NCI-H82 treated with DMSO at 0.1 percent for 48 hours (cell line): Measurements from ENCODE around the gene FAM228B.
"Not testable (repeated sequence)": the region's sequence is repeated elsewhere in the genome, so short reads cannot be mapped to it uniquely, and the experiment has no call there.

Experiments used
- DNase-seq: peaks from one replicate; lab custom pipeline; 2025; ENCODE audit not compliant: unreplicated experiment; lab: John Stamatoyannopoulos, UW

The FAM228B gene

GRCh38 chr2:24101992-24102391, 21.3 kb upstream of the FAM228B start:
- DNase-seq: no peak

DNA sequence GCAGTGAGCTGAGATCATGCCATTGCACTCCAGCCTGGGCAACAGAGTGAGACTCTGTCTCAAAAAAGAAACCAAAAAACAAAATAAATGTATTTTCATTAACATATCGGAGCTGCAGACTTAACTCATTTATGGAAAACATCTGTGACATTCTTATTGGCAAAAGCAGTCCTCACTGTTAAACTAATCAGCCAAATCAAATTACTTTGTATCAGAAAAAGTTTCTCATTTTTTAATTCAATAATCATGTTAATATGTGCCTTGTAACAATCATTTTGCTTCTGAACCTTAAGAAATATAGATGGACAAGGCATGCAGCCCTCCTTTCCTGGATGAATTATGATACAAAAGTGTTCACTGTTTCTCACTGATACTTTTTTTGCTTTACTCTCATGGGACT, 20.6 kb upstream of the FAM228B start:
- no peak for DNase-seq

- no peak for DNase-seq
Measured at GRCh38 chr2:24104110-24104650, 19.1 kb upstream of the FAM228B start.

GRCh38 chr2:24104906-24105305, 18.4 kb upstream of the FAM228B start:
- no peak for DNase-seq

- no peak for DNase-seq
Measured at GRCh38 chr2:24105816-24106215, 17.5 kb upstream of the FAM228B start.

GRCh38 chr2:24106786-24107185, 16.5 kb upstream of the FAM228B start:
- DNase-seq: no peak

- no peak for DNase-seq
Measured at GRCh38 chr2:24107336-24107735, 15.9 kb upstream of the FAM228B start.

DNA sequence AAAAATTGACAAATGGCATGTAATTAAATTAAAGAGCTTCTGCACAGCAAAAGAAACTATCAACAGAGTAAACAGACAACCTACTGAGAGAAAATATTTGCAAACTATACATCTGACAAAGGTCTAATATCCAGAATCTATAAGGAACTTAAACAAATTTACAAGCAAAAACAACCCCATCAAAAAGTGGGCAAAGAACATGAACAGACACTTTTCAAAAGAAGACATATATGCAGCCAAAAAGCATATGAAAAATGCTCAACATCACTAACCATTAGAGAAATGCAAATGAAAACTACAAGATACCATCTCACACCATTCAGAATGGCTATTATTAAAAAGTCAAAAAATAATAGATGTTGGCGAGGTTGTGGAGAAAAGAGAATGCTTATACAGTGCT, 13.8 kb upstream of the FAM228B start:
- not testable (repeated sequence) for DNase-seq

GRCh38 chr2:24110660-24111303, 12.5 kb upstream of the FAM228B start:
- no peak for DNase-seq

DNA sequence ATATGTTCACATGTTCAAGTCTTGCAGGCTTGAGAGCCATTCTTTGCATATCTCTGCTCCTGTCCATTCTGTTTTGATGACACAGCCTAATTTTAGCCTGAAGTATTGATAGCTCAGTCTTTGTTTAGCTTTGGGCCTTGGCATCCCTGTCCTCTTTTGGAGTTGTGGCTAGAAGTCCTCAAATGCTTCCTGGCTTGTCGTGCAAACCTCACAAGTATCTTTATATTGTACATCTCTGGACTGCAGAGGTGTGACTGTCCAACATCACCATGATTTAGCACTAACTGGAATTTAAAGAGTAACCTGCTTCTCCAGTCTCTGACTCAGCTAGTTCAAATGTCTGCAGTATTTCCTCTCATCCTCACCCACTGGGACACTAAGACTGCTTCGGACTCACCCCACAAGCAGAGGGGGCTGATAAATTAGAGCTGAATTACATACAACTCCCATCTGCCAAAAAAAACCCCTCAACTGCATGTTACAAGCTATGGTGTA, 11.8 kb upstream of the FAM228B start:
- DNase-seq: no peak

GRCh38 chr2:24115057-24115456, 8.2 kb upstream of the FAM228B start:
- no peak for DNase-seq

GRCh38 chr2:24117902-24118301, 5.4 kb upstream of the FAM228B start:
- peak; percentile 54 for DNase-seq

DNA sequence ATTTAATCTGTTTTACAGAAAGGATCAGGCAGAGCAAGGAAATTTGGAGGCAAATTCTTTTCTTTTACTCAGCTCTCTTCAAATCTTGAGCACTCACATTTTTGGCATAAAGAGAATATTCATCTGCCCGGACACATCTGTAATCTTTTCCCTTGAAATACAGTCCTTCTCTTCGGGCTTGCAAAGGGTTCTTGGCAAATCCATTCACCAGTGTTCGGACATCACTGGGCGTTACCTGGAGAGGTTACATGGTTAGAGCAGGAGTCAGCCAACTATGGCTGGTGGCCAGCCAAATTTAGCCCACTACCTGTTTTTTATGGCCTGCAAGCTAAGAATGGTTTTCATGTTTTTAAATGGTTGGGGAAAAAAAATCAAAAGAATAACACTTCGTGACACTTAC, 2.2 kb upstream of the FAM228B start:
- no peak for DNase-seq

- no peak for DNase-seq
Measured at GRCh38 chr2:24121469-24121868, 1.8 kb upstream of the FAM228B start.

- DNase-seq: no peak
Measured at GRCh38 chr2:24122366-24123194, 689 bp upstream of the FAM228B start.

DNA sequence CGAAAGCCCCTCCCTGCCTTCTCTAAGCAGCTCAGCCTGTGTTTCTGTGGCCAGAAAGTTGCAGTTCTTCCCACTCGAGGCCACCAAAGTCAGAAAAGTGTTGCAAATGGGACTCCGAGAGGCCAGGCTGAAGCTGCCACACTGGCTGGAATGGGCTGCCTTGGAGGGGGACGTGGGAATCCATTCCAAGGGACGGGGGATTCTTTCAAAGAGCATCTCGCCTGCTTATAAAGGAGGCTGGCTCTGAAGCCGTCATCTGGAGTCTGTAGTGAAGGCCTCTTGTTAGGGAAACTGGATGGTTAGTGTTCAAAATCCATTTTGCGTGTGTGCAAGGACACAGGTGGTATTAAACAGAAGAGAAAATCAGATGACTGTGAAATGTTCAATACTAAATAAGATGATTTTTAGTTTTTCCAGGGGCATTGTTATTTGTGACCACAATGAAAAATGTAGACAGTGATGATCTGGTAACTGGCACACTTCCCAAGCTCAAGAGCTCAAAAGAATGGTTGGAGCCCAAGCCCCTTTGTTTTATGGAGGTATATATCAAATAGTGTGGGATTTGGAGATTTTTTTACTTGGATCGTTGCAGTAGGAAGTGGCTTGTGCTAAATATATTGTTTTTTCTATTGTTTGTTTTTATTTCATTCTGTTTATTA, 782 bp downstream of the FAM228B start:
- no peak for DNase-seq

DNA sequence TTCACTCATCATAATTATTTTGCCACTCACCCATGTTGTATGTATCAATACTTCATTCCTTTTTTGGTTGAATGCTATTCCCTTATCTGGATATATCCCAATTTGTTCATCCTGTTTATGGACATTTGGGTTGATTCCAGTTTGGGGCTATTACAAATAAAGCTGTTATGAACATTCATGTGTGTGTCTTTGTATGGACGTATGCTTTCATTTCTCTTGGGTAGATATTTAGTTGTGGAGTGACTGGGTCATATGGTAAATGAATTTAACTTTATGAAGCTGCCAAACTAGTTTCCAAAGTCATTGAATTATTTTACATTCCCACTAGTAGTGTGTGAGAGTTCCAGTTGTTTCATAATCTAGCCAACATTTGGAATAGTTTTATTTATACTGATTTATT, 2.7 kb downstream of the FAM228B start:
- DNase-seq: no peak

- DNase-seq: no peak
Measured at GRCh38 chr2:24132543-24132942, 9.3 kb downstream of the FAM228B start.

DNA sequence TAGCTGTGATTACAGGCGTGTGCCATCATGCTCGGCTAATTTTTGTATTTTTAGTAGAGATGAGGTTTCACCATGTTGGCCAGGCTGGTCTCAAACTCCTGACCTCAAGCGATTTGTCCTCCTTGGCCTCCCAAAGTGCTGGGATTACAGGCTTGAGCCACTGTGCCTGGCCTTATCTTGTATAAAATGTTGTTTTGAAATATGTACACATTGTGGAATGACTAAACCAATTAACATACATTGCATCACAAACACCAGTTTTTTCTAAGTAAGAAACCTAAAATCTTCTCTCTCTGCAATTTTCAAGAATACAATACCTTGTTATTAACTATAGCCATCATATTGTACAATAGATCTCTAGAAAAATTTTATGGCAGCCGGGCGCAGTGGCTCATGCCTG, 17.0 kb downstream of the FAM228B start:
- not testable (repeated sequence) for DNase-seq

DNA sequence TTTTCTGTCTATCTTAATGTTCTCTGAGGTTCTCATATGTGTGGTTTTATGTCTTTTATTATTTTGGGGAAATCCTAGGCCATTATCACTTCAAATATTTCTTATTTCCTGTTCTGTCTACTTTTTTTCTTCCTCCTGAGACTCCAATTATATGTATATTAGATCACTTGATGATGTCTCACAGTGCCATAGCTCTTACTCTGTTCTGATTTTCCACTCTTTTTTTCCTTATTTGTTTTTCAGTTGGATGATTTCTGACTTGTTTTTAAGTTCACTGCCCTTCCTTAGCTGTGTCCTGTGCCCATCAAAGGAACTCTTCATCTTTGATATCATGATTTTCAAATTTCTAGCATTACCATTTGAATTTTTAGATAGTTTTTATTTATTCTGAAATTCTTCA, 24.1 kb downstream of the FAM228B start:
- no peak for DNase-seq

DNA sequence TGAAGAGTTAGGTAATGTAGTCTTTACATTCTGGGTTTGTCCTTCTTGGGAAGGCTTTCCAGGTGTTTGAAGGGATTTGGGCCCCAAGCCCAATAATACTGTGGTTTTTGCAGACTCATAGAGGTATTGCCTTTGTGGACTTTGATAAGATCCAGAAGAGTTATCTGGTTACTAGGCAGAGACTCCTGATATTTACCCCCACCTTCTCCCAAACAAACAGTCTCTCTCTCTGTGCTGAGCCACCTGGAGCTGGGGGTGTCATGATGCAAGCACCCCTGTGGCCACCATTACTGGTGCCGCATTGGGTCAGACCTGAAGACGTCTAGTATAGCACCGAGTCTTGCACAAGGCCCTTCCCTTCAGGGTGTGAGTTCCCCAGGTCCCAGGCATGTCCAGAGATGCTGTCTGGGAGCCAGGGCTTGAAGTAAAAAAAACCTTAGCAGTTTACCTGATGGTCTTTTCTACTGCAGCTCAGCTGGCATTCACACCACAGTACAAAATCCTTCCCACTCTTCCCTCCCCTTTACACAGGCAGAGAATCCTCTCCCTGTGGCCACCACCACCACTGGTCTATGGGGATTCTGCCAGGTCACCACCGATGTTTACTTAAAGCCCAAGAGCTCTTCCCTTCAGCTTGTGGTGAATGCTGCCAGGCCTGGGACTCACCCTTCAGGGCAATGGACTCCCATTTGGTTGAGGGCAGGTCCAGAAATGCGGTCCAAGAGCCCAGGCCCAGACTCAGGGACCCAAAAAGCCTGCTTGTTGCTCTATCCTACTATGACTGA, 29.3 kb downstream of the FAM228B start:
- DNase-seq: no peak
